ENCODE results near the gene PARD6B.

Gene PARD6B

DNA sequence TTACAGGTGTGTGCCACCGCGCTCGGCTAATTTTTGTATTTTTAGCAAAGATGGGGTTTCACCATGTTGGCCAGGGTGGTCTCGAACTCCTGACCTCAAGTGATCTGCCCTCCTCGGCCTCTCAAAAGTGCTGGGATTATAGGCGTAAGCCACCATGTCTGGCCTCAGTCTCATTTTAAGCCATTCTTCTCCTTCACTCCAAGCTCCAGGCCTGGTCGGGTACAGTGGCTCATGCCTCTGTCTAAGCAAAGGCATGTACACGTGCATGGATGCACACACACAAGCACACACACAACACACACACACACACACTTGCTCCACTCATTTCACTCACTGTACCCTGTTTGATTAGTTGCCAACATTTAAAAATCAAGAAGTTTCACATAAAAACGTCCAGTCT, 7.7 kb upstream of the PARD6B start:
- H3K9ac ChIP-seq (ENCODE audit: low read length): no peak overlapping the region
- no peak for TF ChIP-seq EZH2phosphoT487 (conservative IDR thresholded peaks at IDR 0.05; ENCODE audit: low read length)
- TF ChIP-seq, protein P1, sequence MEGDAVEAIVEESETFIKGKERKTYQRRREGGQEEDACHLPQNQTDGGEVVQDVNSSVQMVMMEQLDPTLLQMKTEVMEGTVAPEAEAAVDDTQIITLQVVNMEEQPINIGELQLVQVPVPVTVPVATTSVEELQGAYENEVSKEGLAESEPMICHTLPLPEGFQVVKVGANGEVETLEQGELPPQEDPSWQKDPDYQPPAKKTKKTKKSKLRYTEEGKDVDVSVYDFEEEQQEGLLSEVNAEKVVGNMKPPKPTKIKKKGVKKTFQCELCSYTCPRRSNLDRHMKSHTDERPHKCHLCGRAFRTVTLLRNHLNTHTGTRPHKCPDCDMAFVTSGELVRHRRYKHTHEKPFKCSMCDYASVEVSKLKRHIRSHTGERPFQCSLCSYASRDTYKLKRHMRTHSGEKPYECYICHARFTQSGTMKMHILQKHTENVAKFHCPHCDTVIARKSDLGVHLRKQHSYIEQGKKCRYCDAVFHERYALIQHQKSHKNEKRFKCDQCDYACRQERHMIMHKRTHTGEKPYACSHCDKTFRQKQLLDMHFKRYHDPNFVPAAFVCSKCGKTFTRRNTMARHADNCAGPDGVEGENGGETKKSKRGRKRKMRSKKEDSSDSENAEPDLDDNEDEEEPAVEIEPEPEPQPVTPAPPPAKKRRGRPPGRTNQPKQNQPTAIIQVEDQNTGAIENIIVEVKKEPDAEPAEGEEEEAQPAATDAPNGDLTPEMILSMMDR (IDR thresholded peaks at IDR 0.05; ENCODE audit: insufficient read depth, low read length, poor library complexity, severe bottlenecking): no peak

DNA sequence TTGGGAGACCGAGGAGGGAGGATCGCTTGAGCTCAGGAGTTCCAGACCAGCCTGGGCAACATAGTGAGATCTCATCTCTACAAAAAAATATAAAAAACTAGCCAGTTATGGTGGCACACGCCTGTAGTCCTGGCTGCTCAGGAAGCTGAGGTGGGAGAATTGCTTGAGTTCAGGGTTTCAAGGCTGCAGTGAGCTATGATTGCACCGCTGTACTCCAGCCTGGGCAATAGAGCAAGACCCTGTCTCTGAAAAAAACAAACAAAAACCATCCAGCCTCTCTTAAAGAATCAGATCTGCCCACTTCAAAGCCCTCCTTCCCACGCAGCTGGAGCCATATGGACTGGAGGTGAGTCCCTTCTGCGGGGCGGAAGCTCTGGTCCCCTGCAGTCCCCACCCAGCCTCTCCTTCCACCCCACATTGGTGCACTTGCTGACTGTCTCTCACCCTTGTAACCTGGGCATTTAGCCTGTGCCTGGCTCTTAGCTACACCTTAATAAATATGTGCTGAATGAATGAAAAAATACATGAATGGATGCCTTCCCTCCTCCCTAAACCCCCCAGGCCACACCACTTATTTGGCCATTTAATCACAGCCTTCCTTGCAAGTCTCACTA, 7.2 kb upstream of the PARD6B start:
- Histone ChIP-seq H3K9me2 (replicated peaks; ENCODE audit: insufficient read depth, low read length) (no peaks in the 10 kb centered on the region), H3K4me2 (ENCODE audit: low read depth, low read length, poor library complexity, severe bottlenecking) (no peak overlapping the region), H2AFZ (ENCODE audit: low read depth, low read length, severe bottlenecking) (no peak overlapping the region), H3F3A (ENCODE audit: insufficient read depth) (no peaks in the 10 kb centered on the region), H3K4me3 (ENCODE audit: insufficient read depth, low read length, poor library complexity, severe bottlenecking) (no peak overlapping the region), H3K9ac (ENCODE audit: low read length) (no peak overlapping the region), H4K20me1 (ENCODE audit: low read depth, low read length) (no peaks in the 10 kb centered on the region), H3K79me2 (ENCODE audit: insufficient read depth, low read length) (no peaks in the 10 kb centered on the region), H3K27ac (ENCODE audit: low read depth, low read length) (no peak overlapping the region), H3K27me3 (ENCODE audit: low read length) (no peaks in the 10 kb centered on the region), H3K9me3 (ENCODE audit: insufficient read depth, low read length) (no peaks in the 10 kb centered on the region), H3K36me3 (ENCODE audit: low read length) (no peaks in the 10 kb centered on the region)
- no peak for TF ChIP-seq EZH2phosphoT487 (conservative IDR thresholded peaks at IDR 0.05; ENCODE audit: low read length)
- TF ChIP-seq, protein P1 (IDR thresholded peaks at IDR 0.05; ENCODE audit: insufficient read depth, low read length, poor library complexity, severe bottlenecking): no peak

More for the DNA sequence above, 7.7 kb upstream of the PARD6B start:
- Histone ChIP-seq H3K4me2 (ENCODE audit: low read depth, low read length, poor library complexity, severe bottlenecking) (no peak overlapping the region), H3F3A (ENCODE audit: insufficient read depth) (no peaks in the 10 kb centered on the region), H3K79me2 (ENCODE audit: insufficient read depth, low read length) (no peaks in the 10 kb centered on the region), H3K27me3 (ENCODE audit: low read length) (no peaks in the 10 kb centered on the region), H3K9me2 (replicated peaks; ENCODE audit: insufficient read depth, low read length) (no peaks in the 10 kb centered on the region), H3K36me3 (ENCODE audit: low read length) (no peaks in the 10 kb centered on the region), H3K9me3 (ENCODE audit: insufficient read depth, low read length) (no peaks in the 10 kb centered on the region), H2AFZ (ENCODE audit: low read depth, low read length, severe bottlenecking) (no peak overlapping the region), H3K4me3 (ENCODE audit: insufficient read depth, low read length, poor library complexity, severe bottlenecking) (no peak overlapping the region), H4K20me1 (ENCODE audit: low read depth, low read length) (no peaks in the 10 kb centered on the region), H3K27ac (ENCODE audit: low read depth, low read length) (no peak overlapping the region)

DNA sequence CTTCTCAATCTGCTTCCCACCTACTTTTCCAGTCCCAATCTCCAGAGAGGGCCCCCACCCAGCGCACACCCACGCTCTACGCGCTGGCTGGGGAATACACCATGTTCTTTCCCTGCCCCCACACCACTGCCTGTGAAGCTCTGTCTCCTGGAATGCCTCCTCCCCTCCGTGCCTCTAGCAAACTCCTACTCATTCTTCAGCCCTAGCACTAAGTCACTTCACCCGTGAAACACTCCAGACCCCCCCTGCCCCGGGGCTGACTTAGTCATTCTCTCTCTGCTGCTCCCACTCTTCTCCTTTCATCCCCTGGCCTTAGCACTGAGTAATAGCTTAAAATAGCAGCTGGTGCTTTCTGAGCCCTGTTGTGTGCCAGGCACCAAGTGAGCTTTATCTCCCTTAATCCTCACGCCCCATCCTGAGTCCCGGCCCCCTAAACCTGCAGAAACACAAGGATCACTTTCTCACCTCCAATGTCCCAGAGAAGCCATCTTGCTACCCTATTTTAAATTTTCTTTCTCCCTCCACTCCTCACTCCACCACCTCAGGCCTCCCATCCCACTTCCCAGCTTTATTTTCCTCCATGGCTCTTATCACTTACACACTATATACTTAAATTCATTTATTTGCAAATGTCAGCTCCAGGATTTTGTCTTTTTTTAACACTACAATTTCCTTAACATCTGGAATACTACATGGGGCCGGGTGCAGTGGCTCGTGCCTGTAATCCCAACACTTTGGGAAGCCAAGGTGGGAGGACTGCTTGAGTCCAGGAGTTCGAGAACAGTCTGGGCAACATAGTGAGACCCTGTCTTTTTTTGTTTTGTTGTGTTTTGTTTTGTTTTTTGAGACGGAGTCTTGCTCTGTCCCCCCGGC, 6.3 kb upstream of the PARD6B start:
- Histone ChIP-seq H3K36me3 (ENCODE audit: low read length) (no peaks in the 10 kb centered on the region), H3K79me2 (ENCODE audit: insufficient read depth, low read length) (no peaks in the 10 kb centered on the region), H3K4me2 (ENCODE audit: low read depth, low read length, poor library complexity, severe bottlenecking) (no peak overlapping the region), H3K9me3 (ENCODE audit: insufficient read depth, low read length) (no peaks in the 10 kb centered on the region), H3K27ac (ENCODE audit: low read depth, low read length) (no peak overlapping the region), H3K4me3 (ENCODE audit: insufficient read depth, low read length, poor library complexity, severe bottlenecking) (no peak overlapping the region), H3F3A (ENCODE audit: insufficient read depth) (no peaks in the 10 kb centered on the region), H3K27me3 (ENCODE audit: low read length) (no peaks in the 10 kb centered on the region), H2AFZ (ENCODE audit: low read depth, low read length, severe bottlenecking) (no peak overlapping the region), H3K9ac (ENCODE audit: low read length) (no peak overlapping the region), H4K20me1 (ENCODE audit: low read depth, low read length) (no peaks in the 10 kb centered on the region), H3K9me2 (replicated peaks; ENCODE audit: insufficient read depth, low read length) (no peaks in the 10 kb centered on the region)
- TF ChIP-seq, protein P1 (IDR thresholded peaks at IDR 0.05; ENCODE audit: insufficient read depth, low read length, poor library complexity, severe bottlenecking): no peak
- TF ChIP-seq EZH2phosphoT487 (conservative IDR thresholded peaks at IDR 0.05; ENCODE audit: low read length): no peak

Data from SU-DHL-6 (cell line).